ENCODE data around the gene RRP8.

RRP8 gene
- total RNA-seq = 49.7 to 65.1 (median 54.1) reads per million in 4 experiments

DNA sequence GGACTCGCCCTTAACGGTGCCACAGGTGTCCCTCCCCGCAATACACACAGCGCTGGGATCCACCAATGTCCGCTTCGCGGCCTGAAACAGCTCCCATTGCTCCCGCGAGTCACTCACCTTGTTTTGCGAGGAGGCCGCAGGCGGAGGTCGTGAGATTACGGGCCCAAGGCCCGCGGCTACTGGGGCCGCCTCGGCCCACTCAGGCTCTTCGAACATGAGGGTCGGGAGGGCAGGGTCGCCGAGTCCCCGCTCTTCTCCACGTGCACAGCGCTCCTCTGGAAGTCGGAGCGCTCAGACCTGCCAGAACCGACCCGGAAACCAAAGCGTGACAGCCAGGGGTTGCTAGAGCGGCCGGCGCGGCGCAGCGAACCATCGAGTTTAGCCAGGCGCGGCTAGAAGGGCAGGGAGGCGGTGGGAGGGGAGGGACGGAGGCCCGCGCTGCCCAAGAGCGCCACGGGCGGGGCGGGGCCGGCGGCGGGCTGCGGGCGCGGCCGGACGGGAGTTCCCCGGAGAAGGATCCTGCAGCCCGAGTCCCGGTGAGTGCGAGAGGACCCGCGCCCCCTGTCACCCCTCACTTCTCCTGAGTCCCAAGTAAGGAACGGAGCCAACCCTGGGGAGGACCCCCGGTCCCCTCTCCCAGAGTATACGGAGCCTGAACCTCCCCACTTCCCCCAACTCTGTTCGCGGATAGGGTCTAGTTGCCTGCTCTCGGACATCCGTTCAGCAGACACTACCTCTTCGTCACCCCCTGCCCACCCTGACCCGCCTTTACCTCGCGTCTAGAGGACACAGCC, at the start of gene RRP8, which contains the start of gene ILK:
Gene RRP8, minus strand, starts transcription at position 330 of the 794 bp plus-strand sequence. Its CDS starts 114 bp downstream, at position 216.
Gene ILK, plus strand, starts transcription at position 488 of the 794 bp plus-strand sequence. CDS start 498 bp downstream, outside the sequence.
- DNase-seq = peak; percentile 63

DNA sequence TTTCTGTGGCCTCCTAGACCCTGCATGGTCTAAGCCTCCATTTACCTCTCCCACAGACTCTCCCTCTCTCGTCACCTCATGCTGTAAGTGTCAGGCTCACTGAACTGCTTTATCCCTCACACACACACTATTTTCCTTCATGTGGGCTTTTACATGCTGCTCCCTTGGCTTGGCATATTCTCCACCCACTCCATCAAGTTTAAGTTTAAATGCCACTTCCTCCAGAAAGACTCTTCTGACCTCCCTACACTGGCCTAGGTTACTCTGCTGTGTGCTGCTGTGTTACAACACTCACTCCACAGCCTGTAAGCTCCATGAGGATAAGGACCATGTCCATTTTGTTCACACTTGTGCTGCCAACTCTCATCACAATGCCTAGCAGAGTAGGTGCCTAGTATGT, 49.7 kb upstream of the RRP8 start:
- no peak for DNase-seq

DNA sequence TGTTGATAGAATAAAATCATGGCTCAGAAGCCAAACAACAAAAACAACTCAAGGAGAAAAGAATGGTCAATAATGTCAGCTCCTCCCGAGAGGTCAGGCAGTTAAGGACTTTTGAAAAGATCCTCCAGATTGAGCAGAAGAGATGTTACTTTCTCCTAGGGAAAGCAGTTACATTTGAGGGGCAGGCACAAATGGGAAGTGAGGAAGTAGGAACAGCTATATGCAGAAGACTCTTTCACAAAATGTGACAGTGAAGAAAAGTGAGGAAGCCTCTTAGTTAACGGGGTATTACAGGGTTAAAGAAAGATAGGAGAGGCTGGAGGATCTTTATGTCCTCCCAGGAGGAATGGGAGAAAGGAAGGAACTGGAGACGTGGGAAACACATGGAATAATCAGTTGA, 48.8 kb upstream of the RRP8 start:
- DNase-seq = no peak

DNA sequence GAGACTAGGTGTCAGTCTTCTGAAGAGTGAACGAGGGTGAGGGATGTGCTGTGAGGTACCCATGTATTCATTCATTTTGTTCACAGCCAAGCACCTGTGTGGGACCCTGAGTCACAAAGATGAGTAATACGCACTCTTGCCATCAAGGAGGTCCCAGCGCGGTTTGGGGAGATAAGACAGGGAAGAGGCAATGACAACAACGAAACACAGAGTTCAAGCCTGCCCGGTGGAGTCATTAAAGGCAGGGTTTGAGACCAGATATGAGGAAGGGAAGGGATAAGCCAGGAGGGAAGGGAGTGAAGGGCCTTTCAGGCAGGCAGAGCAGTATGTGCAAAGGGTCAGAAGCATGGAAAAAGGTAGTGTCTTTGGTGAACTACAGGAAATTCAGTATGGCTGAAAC, 47.6 kb upstream of the RRP8 start:
- DNase-seq = no peak

DNA sequence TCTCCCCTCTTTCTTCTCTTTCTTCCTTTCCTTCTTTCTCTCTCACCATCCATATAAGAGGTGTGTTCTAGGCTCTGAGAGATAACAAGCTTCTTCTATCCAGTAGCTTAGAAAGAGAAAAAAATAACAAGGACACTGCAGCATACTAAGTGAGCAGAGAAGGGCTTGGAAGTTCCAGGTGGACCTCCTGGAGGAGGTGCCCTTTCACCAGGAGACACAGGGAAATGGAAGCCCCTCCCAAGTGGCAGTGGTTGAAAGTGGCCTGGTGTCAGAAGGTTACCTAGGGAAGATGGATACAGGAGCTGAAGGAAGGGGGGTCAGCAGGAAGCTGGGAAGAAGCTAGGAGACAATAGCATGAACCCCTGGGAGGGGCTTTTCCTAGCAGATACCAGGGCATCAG, 46.7 kb upstream of the RRP8 start:
- no peak for DNase-seq

DNA sequence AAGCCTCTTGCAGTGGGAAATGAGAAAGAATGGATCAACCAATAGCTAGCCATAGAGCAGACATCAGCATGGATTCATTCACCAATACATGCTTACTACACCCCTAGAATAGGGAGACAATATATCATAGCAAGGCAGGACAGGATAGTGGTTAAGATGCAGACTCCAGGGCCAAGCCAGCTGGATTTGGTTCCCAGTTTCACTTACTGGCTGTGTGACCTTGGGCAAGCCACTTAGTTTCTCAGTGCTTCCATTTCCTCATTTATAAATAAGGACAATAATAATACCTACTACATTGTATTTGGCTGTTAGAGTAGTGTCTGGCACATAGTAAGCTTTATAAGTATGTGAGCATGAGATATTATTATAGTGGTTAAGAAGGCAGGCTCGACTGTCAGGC, 45.1 kb upstream of the RRP8 start:
- DNase-seq = no peak

DNA sequence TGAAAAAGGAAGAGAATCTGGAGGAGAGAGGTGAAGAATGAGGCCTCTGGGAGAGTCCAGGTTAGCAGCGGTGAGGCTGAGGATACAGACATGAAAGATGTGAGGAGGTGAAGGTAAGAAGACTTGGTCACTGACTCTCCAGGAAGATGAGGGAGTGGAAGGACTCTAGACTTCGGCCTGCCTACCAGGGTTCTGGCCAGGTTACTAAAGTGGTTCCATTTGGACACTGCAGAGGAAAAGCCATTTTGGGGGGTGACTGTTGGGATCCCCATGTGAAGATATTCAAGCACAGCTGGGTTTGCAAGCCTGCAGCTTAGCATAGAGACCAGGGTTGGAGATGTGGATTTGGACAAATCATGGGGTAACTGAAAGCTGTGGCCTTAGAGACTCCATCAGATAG, 44.4 kb upstream of the RRP8 start:
- DNase-seq = no peak

DNA sequence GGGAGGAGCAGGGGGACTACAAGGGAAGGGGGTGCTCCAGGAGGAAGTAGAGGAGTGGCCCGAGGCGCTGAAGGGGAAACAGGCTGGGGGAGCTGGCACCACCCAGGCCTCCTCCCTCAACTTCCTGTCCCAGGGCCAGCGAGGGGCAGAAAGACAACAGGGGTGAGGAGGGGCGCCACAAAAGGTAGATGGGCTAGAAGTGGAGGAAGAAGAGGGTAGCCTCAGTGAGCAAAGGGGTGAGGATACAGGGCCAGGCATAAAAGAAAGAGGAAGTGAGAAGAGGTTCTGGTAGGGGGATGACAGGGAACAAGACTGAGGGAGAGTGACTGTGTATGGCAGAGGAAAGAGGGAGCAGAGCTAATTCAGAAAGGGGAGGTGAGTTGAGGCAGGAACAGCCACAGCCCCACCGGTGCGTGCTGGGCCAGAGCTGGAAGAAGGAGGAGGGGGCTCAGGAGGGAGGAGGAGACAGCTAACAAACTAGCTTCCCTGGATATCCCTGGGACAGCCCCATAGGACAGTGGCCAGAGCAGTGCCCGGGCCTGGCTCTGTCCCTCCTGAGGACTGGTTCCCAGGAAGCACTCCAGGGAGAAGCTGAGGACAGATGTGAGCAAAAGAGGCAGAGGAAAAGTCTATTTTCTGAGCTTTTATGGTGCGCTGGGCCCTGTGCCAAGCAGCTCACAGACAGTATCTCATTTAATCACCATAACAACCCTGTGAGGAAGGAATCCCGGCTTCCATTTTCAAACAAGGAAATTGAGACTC, 43.7 kb upstream of the RRP8 start:
- peak; percentile 14 for DNase-seq

DNA sequence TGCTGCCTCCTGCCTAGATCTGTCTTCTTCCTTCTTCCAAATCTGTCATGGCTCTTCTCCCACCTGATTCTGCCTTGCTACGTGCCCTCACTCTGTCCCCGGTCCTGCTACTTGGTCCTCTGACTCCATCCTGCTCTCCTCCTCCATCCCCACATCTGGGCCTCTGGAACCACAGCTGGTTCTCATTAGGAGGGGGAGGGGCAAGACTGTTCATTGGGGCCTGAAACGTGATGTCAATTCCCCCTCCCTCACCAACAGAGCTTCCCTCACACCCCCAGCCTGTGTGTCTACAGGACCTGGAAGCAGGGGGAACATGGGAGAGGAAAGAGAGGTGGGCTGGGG, 43.1 kb upstream of the RRP8 start:
- no peak for DNase-seq

DNA sequence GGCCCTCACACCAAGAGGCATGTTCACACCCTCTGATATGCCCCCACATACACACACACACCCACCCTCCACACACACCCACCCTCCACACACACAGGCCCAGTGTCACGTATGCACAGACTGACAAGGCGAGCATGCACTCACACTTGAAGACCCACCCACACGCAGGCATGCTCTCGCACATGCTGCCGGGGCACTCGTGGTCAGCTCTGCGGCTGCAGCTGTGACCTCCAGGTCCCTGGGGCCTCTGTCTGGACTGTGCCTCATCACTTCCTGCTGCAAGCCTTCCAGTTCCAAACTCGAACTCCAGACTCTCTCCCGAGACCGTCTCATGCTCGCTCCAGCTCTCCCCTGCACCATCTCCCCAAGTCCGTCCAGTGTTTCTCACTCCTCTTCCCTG, 42.7 kb upstream of the RRP8 start:
- no peak for DNase-seq

DNA sequence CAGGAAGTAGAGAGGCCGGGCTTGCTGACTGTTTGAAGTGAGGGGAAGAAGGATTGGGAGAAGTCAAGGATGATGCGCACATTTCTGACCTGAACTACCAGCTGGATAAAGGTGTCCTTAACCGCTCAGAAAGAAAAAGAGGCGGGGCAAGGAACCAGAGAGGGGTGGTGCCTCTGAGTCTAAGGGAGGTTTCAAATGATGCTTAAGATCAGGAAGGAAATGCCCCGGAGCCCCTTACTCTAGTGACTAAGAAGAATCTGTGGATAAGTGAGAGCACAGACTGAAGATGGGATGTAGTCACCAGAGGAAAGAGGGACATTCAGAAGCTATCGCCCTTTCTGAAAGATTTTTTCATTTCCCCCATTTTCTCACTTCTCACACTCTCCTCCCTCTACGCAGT, 39.5 kb upstream of the RRP8 start:
- no peak for DNase-seq

DNA sequence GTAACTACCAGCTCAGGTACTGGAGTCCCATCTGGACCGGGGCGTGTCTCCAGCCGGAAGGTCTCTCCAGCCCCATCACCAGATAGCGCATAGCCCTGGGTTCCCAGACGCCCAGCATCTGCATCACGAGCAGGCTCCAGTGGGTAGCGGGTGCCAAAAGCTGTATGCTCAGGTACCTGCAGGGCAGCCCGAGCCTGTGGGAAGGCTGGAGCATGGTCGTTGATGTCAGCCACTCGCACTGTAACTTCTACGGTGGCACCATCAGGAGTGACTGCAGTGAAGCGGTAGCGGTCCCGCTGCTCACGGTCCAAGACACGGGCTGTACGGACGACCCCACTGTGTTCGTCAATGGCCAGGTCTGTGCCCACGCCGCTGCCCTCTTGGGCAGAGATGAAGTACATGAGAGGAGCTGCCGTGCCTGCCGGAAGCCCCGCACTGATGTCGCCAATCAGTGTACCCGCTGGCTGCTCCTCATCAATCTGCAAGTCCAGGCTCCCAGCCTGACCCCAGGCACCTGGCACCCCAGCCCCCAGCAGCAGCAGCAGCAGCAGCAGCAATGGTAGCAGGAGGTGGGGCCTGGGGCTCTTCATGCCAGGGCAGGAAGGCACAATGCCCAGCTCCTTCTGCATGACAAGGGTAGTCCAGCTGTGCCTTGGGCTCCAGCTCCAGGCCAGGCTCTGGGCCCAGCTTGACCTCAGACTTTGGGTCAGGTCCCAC, 37.7 kb upstream of the RRP8 start:
- no peak for DNase-seq

DNA sequence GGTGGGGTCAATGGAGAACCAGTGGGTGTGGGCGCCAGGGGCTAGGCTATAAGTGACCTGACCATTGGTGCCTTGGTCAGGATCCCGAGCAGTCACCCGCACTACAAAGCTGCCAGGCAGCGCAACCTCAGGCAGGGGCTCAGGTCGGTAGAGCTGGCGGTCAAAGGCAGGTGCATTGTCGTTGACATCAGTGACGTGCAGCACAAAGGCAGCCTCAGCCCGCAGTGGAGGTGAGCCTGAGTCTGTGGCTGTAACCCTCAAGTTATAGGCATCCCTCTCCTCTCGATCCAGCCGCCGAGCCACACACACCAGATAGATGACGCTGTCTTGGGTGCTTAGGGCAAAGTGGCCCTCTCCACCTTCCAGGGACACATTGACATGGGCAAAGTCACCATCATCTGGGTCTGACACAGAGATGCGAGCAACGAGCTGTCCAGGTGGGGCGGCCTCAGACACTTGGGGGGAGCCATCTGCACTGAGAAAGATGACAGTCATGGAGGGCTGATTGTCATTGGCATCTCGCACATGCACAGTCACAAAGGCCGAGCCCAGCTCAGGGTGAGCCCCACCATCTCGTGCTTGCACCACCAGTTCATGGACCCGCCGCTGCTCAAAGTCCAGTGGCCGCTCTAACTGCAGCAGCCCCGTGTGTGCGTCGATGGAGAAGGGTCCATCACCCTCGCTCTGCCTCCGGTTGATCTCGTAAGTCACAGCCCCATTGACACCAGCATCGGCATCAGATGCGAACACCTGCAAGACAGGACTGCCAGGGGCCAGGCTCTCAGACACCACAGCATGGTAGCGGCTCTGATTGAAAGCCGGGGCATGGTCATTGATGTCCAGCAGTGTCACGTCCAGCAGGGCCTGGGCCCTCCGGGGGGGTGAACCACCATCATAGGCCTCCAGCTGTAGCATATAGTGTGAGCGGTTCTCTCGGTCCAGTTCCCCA, 36.9 kb upstream of the RRP8 start:
- DNase-seq = no peak

DNA sequence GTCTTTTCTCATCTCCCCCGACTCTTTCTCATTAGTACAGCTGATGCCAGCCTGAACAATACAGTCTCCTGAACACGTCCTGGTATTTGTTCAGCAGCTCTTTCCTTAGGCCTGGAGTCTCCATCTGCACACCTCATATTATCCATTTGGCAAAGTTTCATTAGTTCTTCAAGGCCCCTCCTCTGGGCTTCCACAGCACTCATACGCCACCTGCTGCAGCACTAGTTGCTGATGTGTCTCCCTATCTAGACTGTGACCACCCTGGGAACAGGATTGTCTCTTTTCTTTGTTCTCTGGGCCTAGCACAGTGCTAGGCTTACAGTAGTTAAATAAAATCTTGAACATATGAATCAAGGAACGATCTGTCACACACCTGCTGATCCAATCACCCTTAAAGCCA, 35.0 kb upstream of the RRP8 start:
- DNase-seq = no peak

DNA sequence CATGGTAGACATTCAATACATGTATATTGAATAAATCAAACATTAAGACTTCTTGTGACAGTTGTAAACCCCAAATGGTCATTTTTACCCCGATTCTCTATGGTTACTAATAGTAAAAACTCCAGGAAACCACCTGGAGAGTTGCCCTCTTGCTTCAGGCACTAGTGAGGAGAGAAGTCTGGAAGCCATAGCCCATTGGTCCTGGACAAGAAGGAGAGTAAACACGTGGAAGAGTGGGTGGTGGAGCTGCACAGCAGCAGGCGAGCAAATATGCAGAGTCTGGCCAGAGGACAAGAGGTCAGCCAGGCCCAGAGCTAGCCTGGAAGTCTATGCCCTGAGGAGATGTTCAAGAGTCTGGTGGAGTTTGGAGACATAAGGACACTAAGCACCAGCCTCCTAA, 34.5 kb upstream of the RRP8 start:
- no peak for DNase-seq

DNA sequence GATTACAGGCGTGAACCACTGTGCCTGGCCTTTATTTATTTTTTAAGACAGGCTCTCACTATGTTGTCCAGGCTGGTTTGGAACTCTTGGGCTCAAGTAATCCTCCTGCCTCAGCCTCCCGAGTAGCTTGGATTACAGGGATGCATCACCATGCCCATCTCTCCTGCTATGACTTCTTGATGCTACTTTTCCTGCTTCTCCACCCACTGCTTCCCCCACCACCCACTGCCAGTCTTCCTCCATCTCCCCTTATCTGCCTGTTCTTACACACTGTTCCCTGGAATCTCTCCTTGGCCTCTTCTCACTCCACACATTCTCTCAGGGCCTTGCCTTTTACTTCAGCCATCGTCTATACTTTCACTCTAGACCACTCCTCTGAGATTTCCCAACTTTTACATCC, 33.1 kb upstream of the RRP8 start:
- no peak for DNase-seq

DNA sequence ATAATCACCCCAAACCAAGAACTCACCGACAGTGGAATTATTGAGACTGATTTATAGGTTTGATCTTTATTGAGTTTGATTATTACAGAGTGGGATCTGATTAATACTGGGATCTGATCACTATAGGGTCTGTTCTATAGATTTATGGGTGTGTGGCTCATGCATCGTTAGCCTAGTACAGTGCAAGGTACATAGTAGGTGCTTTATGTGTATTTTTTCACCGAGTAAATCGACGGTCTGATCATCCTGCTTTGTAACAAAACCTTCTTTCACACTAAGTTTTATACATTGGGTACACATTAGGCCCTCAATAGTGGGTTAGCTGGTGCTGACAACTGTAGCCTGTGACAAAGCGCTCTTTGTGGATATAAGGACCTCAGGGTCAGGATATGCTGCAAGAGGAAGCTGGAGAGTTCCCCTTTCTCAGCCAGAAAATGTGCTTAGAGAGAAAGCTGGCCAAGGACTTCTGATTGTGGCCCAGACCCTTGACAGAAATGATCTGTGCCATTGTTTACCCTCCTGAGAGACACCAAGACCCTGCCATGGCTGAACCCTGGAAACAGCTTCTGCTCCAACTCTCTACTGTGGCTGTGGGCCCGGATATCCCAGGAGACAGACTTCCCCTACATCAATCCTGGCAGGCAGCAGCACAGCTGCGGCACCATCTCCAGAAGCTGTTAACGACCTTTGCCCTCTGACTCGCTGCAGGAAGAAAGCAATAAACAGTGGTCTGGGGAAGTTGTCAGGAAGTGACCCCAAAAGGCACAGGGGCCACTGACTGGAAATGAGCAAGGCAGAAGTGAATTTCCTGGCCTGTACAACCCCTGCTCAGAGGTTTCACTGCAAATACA, 31.9 kb upstream of the RRP8 start:
- DNase-seq = no peak

DNA sequence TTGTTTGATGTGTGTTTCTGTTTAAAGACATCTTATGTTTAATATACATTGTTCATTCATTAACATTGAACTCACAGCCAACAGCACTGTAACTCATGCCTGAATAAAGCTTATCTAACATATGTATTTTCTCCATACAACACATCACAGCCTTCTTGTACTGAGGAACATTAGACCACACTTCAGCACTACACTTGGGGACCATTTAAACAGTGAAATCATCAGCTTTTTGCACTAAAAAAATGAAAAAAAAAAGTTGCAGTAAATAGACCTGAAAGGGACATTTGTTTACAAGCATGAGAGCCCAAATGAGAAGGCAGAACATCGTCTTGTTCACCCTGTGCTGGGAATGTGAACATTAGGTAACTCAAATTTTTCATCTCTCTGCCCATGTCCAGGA, 31.1 kb upstream of the RRP8 start:
- DNase-seq = no peak

DNA sequence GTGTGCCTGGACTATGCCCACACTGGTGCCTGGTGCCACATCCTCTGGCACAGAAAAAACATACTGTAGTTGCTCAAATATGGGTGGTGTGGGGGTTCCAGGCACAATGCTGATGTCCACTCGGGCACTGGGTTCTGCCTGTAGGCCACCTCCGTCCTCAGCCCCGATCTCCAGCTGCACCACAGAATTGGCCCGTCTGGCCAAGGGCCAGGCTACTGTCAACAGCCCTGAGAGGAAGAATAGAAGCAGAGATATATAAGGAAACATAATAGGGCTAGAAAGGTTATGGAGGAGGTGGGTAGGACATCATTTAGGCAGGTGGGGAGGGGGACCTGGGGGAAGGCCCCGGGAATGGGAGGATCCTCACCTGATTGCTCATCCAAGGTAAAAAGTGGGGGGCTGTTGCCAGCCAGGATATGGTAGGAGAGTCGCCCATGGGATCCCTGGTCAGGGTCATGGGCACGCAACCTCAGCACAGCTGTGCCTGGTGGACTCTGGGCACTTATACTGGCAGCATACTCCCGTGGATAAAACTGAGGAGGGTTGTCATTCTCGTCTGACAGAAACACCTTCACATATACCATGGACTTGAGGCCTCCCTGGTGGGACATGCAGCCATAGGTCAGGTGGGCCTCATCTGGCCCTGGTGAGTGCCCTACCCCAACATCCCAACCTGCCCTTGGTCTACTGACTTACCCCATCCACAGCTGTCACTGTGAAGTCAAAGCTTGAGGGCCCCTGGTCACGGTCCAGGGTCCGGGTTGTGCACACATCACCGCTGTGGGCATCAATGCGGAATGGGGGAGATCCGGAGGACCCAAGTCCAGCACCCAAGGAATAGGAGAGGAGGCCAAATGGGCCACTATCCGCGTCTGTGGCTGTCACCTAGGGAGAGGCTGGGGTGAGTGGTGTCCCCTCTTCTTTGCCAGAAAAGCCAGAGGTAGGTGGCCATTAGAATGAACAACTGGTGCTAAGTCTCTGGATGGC, 30.3 kb upstream of the RRP8 start:
- no peak for DNase-seq
